Right ventricle myocardium superior (tissue), 1 donor: ENCODE measurements around the gene POLD2. TPM values are rescaled to one million over a fixed set of nuclear protein-coding genes. Genes with fewer than 3 reads are reported as not detected.

Experiments
- ATAC-seq: fragments of 200-7000 bp; cut with Tn5 transposase; one replicate; pipeline ENCODE4 v1.9.1; 2020; ENCODE audit warnings: mild to moderate bottlenecking; ENCODE audit not compliant: poor library complexity
- DNase-seq: peaks from one replicate; pipeline ENCODE4 v3.0.0-alpha.2; 2020
- intact Hi-C: fragments of 100-400 bp; cut with DNase I; formaldehyde crosslinking; loops from one replicate; pipeline ENCODE4 v1.11.2; 2022
- total RNA-seq: library from RNA; stranded (reverse); fragmentation: NEBNext Ultra II Directional; extraction: Animal tissue kit (Norgen Biotek cat#: 25700); gene quantifications from one replicate; pipeline ENCODE4 v1.2.1, GENCODE V29; 2021
- donor health status: DM: no; HTN: yes; CAD: no; lungs with severe emphysema.

The POLD2 gene
- total RNA-seq, 1 donor from 2014 or later = 75.3 TPM

DNA sequence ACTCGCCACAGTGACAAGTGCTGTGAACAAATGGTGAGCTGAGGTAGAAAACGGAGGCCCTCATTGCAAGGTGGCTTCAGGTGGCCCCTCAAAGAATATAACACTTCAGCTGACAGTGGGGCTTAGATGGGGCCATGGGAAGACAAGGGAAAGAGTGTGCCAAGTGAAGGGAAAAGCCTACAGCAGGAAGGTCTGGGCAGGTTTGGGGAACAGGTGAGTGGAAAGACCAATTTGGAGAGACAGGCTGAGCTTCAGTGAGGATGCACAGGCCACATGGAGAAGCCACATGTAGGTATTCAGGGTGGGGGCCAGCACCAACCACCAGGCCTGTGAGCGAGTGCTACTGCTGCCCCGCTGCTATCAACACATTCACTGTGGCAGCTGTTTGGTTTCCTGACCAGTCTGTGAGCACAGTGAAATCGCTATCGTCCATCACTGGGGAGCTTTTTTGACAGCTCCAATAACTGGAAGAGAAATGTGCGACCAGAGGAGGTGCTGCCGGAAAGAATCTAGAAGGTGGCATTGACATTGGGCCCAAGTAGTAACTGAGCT is 3.4 kb downstream of the POLD2 start:
- ATAC-seq (no peak), DNase-seq (no peak)
- intact Hi-C loops = loop anchor here (5.0 kb wide), 1 partner anchor 38 kb away; the partner anchor contains the start of gene POLM

DNA sequence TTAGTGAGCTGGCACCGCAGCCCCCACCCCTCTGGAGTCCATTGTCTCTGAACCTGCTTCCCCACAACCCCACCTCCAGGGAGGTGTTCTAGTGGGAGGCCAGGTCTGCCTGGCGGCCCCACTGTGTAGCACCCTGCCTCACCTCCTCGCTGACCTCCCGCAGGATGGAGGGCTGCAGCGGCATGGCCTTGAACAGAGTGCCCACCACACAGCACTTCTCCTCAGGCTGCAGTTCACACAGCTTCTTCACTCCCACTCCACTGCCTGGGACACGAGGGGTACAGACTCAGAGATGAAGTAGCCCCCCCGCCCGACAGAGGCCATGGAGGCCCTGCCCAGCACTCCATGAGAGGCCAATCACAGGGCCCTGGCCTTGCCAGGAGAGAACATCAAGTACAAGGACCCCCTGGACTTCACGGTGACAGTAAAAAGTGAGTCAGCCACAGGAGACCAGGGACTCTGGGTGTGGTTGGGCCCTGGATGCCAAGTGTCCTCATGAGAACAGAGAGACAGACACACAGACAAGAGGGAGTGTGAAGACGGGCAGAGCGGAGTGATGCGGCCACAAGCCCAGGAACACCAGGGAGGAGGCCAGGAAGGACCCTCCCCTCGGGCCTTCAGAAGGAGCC is 5.4 kb downstream of the POLD2 start:
- intact Hi-C loops = no loop called here
- no peak for DNase-seq
- ATAC-seq = no peak

DNA sequence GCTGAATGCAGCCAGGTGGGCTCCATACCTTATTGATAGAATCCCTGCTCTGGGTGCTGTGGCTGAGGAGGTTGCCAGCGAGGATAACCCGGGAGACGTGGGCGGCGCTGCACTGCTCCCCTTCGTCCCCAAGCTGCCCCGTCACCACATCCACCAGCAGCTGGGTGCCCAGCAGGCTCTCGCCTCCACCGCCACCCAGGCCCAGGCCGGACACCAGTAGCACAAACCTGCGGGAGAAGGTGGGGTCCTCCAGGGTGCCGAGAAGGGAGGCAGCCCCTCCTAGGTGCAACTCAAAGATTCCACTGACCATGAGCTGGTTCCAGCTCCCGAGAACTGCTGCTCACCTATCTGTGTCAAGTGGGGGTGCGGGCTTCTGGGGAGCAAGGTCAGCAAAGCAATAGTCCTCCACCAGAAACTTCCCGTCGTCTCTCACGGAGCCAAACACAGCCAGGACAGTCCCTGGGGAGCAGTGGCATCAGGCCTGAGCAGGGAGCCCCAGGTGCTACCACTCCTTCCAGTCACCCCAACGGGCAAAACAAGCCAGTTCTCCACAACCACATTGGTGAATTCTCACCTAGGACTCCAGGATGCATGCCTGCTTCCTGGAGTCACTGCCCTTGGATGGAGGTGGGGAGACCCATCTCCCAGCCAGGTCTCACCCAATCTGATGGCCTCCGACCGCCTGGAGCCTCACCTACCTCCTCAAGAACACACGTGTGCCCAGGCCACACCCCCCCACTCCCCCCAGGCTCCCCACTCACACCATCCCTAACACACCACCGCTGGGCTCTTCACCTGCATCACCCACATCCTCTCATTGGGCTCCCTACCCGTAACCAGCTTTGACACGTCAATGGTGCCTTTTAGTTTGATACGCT is 6.3 kb downstream of the POLD2 start:
- ATAC-seq = no peak
- DNase-seq = peak; percentile 35
- intact Hi-C loops = no loop called here

DNA sequence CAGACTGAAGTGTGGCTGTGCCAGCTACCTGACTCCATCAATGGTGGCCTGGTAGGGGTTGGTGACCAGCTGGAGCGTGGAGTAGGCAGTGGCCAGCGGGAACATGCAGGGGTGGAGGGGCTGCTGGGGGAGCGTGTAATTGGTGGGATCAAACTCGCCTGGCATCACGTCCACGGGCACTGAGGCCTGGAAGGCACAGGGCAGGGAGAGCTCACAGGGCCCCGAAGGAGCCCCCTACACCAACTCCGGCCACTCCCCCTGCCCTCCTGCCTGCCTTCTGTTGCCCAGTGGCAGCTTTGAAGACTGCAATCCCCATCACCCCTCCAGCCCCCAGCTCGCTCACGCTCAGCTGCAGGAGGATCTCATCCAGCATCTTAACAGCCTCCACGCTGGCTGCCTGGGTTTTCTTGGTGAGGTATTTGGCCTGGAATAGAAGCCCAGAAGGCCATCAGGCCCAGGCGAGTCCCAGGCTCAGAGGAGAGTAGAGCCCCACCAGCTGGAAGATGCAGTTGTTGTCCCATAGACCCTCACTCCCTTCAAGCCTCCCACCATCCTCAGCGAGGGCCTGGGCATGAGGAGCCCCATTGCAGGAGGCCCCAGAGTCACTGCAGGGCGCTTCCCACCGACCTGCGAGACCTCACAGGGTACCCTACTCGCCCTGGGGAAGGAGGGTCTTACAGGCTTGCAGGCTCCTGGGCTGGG is 7.1 kb downstream of the POLD2 start:
- ATAC-seq (no peak), DNase-seq (peak; percentile 32)
- intact Hi-C loops = no loop called here

DNA sequence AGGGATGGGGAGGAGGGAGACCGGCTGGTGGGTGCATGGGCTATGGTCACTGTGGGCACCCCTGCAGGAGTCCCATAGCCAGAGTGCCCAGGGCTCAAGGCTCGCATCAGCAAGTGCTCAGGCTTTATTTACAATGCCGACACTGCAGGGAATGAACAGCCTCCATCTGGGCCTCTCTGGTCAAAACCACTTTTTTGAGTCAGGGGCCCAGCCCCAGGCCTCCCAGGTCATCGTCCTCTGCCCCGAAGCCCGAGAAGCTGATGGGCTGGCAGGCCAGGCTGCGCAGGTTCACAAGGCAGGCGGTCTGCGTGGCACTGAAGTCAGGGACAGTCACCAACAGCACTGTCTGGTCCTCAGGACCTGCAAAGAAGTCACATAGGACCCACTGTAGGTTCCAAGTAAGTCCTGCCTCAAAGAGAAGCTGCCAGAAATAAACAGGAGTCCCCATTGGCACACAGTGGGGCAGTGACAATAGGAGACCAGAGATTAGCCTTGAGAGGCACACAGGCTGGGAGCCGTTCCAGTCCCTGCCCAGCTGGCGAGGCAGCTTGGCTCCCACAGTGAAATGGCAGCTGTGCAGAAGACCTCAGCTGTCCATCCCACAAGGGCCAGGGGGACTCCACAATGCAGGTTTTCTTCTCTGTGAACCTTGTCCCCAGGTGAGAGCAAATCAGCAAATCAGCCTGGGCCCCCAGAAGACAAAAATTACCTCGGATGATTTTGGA is 8.6 kb downstream of the POLD2 start:
- intact Hi-C loops = no loop called here
- ATAC-seq = peak; percentile 88
- DNase-seq = peak; percentile 83

DNA sequence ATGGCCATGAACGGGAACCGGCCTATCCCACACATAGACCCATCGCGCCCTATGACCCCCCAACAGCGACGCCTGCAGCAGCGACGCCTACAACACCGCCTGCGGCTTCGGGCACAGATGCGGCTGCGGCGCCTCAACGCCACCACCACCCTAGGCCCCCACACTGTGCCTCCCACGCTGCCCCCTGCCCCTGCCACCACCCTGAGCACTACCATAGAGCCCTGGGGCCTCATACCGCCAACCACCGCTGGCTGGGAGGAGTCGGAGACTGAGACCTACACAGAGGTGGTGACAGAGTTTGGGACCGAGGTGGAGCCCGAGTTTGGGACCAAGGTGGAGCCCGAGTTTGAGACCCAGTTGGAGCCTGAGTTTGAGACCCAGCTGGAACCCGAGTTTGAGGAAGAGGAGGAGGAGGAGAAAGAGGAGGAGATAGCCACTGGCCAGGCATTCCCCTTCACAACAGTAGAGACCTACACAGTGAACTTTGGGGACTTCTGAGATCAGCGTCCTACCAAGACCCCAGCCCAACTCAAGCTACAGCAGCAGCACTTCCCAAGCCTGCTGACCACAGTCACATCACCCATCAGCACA is 9.5 kb downstream of the POLD2 start:
- ATAC-seq (no peak), DNase-seq (peak; percentile 34)
- intact Hi-C loops = no loop called here

DNA sequence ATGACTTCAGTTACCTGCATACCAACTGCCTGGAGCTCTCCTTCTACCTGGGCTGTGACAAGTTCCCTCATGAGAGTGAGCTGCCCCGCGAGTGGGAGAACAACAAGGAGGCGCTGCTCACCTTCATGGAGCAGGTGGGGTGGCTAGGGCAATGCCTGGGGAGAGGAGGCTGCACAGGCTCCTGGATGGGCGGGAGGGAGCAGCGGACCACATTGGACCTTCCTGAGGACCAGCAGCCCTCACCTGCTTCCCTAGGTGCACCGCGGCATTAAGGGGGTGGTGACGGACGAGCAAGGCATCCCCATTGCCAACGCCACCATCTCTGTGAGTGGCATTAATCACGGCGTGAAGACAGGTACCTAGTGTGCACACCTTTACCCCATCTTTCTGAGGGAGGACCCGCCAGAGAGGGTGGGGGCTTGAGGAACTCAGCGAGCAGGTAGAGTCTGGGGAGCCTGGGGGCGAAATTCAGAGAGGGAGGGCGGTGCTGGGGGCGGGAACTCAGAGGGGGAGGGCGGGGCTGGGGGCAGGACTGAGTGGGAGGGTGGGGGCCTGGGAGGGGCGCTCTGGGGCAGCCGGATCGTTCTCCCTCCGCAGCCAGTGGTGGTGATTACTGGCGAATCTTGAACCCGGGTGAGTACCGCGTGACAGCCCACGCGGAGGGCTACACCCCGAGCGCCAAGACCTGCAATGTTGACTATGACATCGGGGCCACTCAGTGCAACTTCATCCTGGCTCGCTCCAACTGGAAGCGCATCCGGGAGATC is 10.2 kb downstream of the POLD2 start:
- intact Hi-C loops = no loop called here
- ATAC-seq (no peak), DNase-seq (peak; percentile 35)

- intact Hi-C loops = no loop called here
- DNase-seq = peak; percentile 39
- no peak for ATAC-seq
These were observed 10.9 kb downstream of the POLD2 start for GRCh38 chr7:44112231-44112996.

- intact Hi-C loops = no loop called here
- ATAC-seq (no peak), DNase-seq (peak; percentile 33)
These were observed 11.6 kb downstream of the POLD2 start for GRCh38 chr7:44111761-44112160.

DNA sequence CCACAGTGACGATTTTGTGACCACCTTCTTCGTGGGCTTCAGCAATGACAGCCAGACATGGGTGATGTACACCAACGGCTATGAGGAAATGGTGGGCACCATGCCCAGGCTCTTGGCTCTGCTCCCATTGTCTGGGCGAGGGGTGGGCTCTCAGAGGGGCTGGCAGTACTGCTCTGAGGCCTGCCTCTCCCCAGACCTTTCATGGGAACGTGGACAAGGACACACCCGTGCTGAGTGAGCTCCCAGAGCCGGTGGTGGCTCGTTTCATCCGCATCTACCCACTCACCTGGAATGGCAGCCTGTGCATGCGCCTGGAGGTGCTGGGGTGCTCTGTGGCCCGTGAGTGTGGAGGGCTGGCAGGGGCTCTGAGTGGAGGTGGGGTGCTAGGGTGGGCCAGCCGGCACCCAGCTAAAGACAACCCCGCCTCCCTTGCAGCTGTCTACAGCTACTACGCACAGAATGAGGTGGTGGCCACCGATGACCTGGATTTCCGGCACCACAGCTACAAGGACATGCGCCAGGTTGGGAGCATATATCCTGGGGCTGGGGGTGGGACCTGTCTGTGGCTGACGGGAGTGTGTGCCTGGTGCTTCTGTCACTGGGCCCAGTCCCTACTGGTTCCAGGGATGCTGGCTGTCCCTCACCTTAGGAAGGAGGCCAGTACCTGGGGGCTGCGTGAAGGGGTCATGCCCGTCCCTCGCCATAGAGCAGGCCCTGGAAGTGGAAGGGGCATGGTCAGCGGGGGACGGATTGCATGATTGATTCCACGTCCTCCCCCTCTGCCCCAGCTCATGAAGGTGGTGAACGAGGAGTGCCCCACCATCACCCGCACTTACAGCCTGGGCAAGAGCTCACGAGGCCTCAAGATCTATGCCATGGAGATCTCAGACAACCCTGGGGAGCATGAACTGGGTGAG is 12.4 kb downstream of the POLD2 start:
- intact Hi-C loops = no loop called here
- DNase-seq = peak; percentile 29
- no peak for ATAC-seq

DNA sequence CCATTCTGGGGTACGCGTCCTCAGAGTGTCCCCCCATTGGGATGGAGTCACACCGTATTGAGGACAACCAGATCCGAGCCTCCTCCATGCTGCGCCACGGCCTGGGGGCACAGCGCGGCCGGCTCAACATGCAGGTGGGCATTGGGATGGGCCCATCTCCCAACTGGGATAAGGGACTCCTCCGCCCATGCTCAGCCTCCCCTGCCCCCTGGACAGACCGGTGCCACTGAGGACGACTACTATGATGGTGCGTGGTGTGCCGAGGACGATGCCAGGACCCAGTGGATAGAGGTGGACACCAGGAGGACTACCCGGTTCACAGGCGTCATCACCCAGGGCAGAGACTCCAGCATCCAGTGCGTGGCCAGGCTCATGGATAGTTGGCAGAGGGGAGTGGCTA is 13.4 kb downstream of the POLD2 start:
- no peak for ATAC-seq
- no peak for DNase-seq

GRCh38 chr7:44108768-44109750 is 14.3 kb downstream of the POLD2 start:
- peak; percentile 32 for DNase-seq
- intact Hi-C loops = no loop called here
- ATAC-seq = no peak

More for the DNA sequence above, 13.4 kb downstream of the POLD2 start:
- intact Hi-C loops = no loop called here

GRCh38 chr7:44107961-44108767 is 15.2 kb downstream of the POLD2 start:
- intact Hi-C loops = no loop called here
- no peak for DNase-seq

More at GRCh38 chr7:44107961-44108767, 15.2 kb downstream of the POLD2 start:
- no peak for ATAC-seq
